Activated CD4-positive, CD25-positive, alpha-beta regulatory T cell (primary cell): ENCODE data around the gene GABBR2.

Source experiments
- DNase-seq, 4 experiments: peaks; one replicate each; lab custom pipeline; 2025; lab: John Stamatoyannopoulos, UW

Gene GABBR2

GRCh38 chr9:98634685-98635336, 73.9 kb downstream of the GABBR2 start:
- no peak for DNase-seq

- no peak for DNase-seq
Measured at GRCh38 chr9:98632839-98633238, 75.9 kb downstream of the GABBR2 start.

DNA sequence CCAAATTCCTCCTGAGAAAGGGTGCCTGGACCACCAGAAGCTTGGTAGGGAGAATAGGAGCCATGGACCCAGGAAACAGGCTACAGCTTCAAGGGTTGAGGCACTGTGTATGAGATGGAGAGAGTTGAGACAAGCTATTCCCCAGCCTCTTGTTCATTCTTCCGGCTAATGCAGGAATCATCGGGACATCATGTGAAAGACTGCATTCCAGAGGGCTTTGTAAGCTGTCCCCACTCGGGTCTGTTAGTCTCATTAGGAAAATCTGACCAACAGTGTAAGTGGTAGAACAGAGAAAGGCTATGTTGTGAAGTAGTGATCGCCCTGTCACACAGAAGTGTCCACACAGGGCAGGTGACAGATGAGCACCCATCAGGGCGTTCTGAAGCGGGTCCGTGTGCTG, 81.4 kb downstream of the GABBR2 start:
- no peak for DNase-seq

GRCh38 chr9:98625728-98626127, 83.0 kb downstream of the GABBR2 start:
- no peak for DNase-seq

DNA sequence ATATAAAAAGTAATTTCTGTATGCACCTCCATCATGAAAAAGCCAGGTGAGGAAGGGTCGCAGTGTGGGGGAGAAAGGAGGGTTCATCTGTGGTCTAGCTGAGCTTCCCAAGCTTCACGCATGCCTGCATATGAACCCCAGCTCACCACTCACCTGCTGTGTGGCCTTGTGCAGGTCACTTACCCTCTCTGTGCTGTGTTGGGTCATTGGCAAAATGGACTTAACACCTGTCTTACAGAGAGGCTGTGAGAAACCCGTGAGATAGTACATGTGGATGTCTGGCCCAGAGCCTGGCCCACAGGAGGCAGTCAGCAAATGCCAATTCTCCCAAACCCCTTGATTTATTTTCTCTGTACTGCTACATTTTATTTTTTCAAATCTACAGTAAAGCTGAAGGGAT, 88.9 kb downstream of the GABBR2 start:
- DNase-seq = no peak

- no peak for DNase-seq
Measured at GRCh38 chr9:98615633-98616032, 93.1 kb downstream of the GABBR2 start.

DNA sequence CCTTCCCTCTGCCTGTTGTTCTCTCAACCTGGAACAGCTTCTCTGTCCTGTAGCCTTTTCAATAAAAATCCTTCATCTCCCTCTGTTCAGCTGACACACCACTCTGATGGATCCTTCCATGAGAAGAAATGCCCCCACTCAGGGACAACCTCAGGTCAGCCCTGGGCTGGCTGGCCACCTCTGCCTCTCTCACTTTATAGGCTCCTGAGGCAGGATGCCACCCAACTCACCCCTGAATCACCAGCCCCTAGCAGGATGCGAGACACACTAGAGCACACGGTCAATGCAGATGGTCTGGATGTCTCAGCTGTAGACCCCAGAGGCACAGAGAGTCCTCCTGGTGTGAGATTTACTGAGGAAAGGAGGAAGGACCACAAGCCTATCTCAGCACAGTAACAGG, 93.8 kb downstream of the GABBR2 start:
- no peak for DNase-seq

DNA sequence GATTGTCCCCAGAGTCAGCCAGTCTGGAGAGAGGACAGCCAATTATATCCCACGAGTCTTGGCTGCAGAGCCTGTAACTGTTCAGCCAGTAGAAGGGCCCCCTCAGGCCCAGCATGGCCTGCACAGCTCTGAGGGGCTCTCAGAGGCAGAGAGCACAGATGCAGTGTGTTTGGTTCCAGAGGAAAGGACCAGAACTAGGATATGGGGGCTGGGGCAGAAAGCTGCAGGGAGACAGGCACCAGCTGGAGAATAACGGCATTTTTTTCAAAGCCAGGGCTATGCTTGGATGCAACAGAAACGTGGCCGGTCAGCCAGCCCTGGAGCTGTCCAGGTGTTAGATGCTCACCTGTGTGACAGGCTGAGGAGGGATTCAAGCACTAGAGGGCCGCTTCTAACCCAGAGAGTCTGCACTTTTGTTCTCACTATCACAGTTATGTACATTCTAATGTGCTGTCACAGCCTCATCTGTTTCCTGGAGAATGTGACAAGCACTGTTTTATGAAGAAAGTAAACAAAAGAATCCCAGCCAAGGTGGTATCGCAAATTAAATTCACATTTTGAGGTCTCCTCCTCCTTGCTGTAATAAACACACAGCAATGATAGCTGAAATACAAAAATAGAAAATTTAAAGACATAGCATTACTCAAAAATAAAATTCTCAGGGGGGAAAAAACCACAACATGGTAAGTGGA, 96.5 kb downstream of the GABBR2 start:
- no peak for DNase-seq

DNA sequence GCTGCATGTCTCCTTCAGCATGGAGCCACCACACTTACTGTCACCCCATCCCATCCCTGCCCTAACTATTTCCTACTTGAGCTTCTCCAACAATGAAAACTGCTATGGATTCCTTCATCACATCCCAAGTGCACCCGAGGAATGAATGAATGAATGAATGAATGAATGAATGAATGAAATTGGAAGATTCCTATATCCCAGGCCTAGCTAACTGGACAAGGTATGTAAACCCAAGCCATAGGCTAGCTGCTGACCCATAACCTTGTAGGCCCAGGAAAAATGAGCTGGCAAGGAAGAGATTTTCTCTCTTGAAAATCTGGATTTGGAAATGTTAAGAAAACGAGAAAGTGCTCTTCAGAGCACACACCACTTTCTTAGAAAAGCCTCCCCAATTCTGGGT, 97.4 kb downstream of the GABBR2 start:
- no peak for DNase-seq

DNA sequence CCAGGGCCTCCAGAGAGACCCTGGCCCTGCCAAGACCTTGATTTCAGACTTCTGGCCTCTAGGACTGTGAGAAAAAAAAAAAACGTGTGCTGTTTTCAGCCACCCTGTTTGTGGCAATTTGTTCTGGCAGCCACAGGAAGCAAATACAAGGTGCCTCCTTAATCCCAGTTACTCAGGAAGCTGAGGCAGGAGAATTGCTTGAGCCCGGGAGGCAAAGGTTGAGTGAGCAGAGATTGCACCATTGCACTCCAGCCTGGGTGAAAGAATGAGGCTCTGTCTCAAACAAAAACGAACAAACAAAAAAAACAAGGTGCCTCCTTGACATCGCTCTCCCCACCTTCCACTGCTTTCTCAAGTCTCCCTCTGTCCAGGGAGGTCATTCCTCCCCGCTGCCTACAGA, 98.0 kb downstream of the GABBR2 start:
- DNase-seq = no peak

GRCh38 chr9:98610211-98610610, 98.5 kb downstream of the GABBR2 start:
- DNase-seq = no peak

GRCh38 chr9:98609646-98610045, 99.1 kb downstream of the GABBR2 start:
- DNase-seq = no peak

GRCh38 chr9:98607787-98608186, 100.9 kb downstream of the GABBR2 start:
- DNase-seq = no peak

DNA sequence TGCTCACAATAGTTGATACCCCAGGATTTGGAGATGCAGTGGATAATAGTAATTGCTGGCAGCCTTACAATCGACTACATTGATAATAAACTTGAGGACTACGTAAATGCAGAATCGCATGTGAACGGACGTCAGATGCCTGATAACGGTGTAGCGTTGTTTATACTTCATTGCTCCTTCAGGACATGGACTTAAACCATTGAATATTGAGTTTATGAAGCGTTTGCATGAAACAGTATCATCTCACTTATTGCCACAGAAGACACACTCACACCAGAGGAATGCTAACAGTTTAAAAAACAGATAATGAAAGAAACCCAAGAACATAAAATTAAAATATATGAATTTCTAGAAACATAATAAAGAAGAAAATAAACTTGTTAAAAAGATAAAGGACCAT, 101.6 kb downstream of the GABBR2 start:
- no peak for DNase-seq

- no peak for DNase-seq
Measured at GRCh38 chr9:98606730-98607129, 102.0 kb downstream of the GABBR2 start.

- DNase-seq = no peak
Measured at GRCh38 chr9:98605116-98605515, 103.6 kb downstream of the GABBR2 start.

DNA sequence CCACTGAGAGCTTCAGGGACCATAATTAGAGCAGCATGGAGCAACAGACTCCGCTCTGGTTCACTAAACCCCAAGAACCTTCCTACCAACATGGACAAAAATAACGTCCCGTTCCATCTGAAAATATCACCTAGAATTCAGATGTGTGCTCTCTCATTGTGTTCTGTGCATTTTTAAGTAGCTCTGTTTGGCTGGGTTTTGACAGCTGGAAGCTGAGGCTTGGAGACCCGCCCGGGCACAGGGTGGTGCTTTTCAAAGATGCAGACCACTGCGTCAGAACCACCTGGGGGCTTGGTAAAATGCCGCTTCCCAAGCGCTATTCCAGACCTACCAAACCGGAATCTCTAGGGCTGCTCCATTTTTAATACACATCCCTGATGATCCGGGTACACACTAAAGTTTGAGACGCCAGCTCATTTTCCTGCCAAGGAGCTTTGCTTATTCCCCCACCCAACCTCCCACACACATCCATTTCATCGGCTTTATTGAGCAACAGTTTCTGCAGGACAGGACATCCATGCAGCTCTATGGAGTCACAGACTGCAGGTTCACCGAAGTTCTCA, 104.8 kb downstream of the GABBR2 start:
- DNase-seq = no peak

DNA sequence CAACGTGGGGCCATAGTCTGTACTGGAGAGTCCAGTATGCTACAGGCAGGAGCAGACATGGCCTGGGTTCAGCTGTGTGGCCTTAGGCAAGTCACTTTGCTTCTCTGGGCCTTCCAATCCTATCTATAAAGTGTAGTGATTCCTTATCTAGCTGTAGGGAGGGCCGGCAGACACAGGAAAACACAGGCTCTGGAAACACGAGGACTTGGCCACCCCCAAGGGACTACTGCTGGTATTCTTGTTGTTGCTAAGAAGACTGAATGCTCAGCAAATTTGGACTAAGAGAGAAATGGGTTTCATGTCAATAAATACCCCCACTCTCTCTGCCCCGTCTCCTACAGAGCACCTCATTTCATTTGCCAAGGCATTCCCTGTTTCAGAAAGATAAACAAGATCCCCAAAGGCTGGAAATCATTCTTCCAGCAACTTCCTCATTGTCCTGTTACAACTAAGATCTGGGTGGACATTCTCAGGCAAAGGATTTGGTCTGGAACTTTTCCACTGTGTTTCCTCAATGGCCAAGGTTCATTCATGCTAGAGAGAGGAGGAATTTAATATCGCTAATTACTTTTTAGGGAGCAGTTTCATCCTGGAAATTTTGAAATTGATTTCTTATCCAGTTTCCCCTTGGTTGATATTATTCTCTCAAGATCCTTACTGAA, 105.8 kb downstream of the GABBR2 start:
- no peak for DNase-seq

GRCh38 chr9:98600631-98601030, 108.1 kb downstream of the GABBR2 start:
- no peak for DNase-seq

- no peak for DNase-seq
Measured at GRCh38 chr9:98599566-98600216, 109.0 kb downstream of the GABBR2 start.

DNA sequence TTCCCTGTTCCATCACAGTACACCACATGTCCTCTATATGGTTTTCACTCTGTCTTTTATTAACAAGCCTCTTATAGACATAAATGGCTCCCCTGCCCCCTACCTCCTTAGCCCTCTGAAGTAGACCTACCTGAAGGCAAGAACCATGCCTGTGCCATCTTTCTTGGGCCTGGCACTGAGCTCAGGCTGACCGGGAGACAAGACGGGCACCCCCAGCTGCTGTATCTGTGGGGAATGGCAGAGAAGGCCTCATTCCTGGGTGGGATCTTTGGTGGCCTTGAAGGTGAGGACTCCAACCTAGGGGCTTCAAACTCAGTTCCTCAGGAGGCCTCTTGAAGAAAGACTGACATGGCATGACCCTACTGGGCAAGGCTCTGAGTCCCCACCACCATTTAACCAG, 109.9 kb downstream of the GABBR2 start:
- no peak for DNase-seq

DNA sequence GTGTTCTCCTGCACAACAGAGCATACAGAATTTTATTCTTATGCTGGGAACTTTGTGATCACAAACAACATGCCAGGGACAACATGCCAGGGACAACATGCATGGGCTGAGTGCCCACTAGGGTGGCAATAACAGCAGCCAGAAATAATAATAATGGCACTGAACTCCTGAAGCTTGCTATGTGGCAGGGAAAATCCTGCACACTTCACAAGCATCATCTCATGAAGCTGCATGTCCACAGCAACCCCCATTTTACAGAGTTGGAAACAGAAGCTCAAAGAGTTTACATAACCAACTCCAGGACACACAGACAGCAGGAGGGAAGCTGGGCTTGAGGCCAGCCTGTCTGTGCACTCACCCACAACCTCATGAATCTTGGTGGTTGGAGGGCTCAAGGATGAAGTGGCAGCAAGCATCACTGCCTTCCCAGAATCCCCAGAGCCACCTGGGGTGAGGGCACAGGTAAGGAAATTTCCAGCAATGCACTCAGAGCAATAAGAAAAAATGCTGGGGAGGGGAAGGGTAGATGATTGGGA, 111.4 kb downstream of the GABBR2 start:
- no peak for DNase-seq
